PC-3 (cell line): ENCODE data around the gene HYLS1. TPM values are rescaled to one million over a fixed set of nuclear protein-coding genes. Genes with fewer than 3 reads are reported as not detected.

Experiments used
- ATAC-seq: fragments of 200-7000 bp; cut with Tn5 transposase; 2 replicates; pipeline ENCODE4 v1.9.1; 2020; ENCODE audit warnings: mild to moderate bottlenecking, moderate library complexity
- BruUV-seq: library from RNA; stranded (reverse); fragments of 400-500 nt; replicated peaks from 2 replicates; lab custom pipeline; 2021; lab: Mats Ljungman, UMichigan
- CTCF ChIA-PET: fragments of 300-600 bp; sonication (Branson Sonifier 250); formaldehyde crosslinking; loops from one replicate; lab custom pipeline; 2022; ENCODE audit warnings: antibody characterized with exemption; lab: Charles Lee
- POLR2A ChIA-PET: fragments of 300-600 bp; sonication (Branson Sonifier 250); formaldehyde crosslinking; loops from one replicate; lab custom pipeline; 2022; ENCODE audit warnings: antibody characterized with exemption; ENCODE audit not compliant: unreplicated experiment; lab: Charles Lee
- DNase-seq: peaks from one replicate; pipeline ENCODE4 v3.0.0-alpha.2; 2015
- H2AFZ ChIP-seq: fragments of 300-600 bp; sonication (generic); 2 replicates; pipeline ENCODE4 v1.6.0; 2016; ENCODE audit warnings: antibody characterized with exemption, low read length
- H3F3A ChIP-seq: fragments of 300-600 bp; sonication (generic); one replicate; pipeline ENCODE4 v1.6.0; 2017; ENCODE audit warnings: antibody characterized with exemption, low read length, control low read depth, mild to moderate bottlenecking; ENCODE audit not compliant: unreplicated experiment
- H3K27ac ChIP-seq: fragments of 300-600 bp; sonication (generic); 2 replicates; pipeline ENCODE4 v1.5.1; 2016; ENCODE audit warnings: mild to moderate bottlenecking, low read length
- H3K27me3 ChIP-seq: fragments of 300-600 bp; sonication (generic); 2 replicates; pipeline ENCODE4 v1.6.1; 2016; ENCODE audit warnings: low read length, mixed read lengths
- H3K36me3 ChIP-seq: fragments of 300-600 bp; sonication (generic); 2 replicates; pipeline ENCODE4 v1.6.1; 2016; ENCODE audit warnings: low read depth, mixed run types, low read length, mixed read lengths
- H3K4me1 ChIP-seq: fragments of 300-600 bp; sonication (generic); 2 replicates; pipeline ENCODE4 v1.5.1; 2016; ENCODE audit warnings: low read length; ENCODE audit not compliant: insufficient read depth
- H3K4me2 ChIP-seq: fragments of 300-600 bp; sonication (generic); 2 replicates; pipeline ENCODE4 v1.6.0; 2016; ENCODE audit warnings: low read length
- H3K4me3 ChIP-seq: fragments of 300-600 bp; sonication (generic); 2 replicates; pipeline ENCODE4 v1.5.1; 2016; ENCODE audit warnings: mild to moderate bottlenecking, low read length, mixed read lengths
- H3K79me2 ChIP-seq: fragments of 300-600 bp; sonication (generic); 2 replicates; pipeline ENCODE4 v1.6.1; 2017; ENCODE audit warnings: low read length, mixed read lengths
- H3K9ac ChIP-seq: fragments of 300-600 bp; sonication (generic); 2 replicates; pipeline ENCODE4 v1.6.0; 2016; ENCODE audit warnings: mild to moderate bottlenecking, low read length
- H3K9me2 ChIP-seq: fragments of 300-600 bp; sonication (generic); replicated peaks from 2 replicates; pipeline ENCODE4 v1.6.1; 2016; ENCODE audit warnings: mixed run types, low read length, mixed read lengths
- H3K9me3 ChIP-seq: fragments of 300-600 bp; sonication (generic); 2 replicates; pipeline ENCODE4 v1.6.1; 2016; ENCODE audit warnings: low read length, mixed read lengths
- H4K20me1 ChIP-seq: fragments of 300-600 bp; sonication (generic); 2 replicates; pipeline ENCODE4 v1.6.1; 2016; ENCODE audit warnings: low read length, mixed read lengths
- EZH2 ChIP-seq: fragments of 300-600 bp; sonication (generic); IDR thresholded peaks from one replicate; pipeline ENCODE4 v1.6.1; 2017; ENCODE audit warnings: antibody characterized with exemption, mild to moderate bottlenecking, low read length; ENCODE audit not compliant: unreplicated experiment
- EZH2phosphoT487 ChIP-seq: fragments of 300-600 bp; sonication (generic); IDR thresholded peaks from 2 replicates; pipeline ENCODE4 v1.6.1; 2018; ENCODE audit warnings: mild to moderate bottlenecking, antibody characterized with exemption, low read length, borderline replicate concordance
- intact Hi-C: fragments of 100-400 bp; cut with micrococcal nuclease; formaldehyde crosslinking; loops from 2 replicates; pipeline ENCODE4 v1.9.0; 2023
- total RNA-seq: library from RNA; depleted of rRNA; stranded (reverse); fragments of >200 nt; gene quantifications from 2 replicates; pipeline ENCODE4 v1.2.3, GENCODE V29; 2014
- TF ChIP-seq, protein P1 (sequence below): fragments of 300-600 bp; sonication (generic); conservative IDR thresholded peaks from 2 replicates; pipeline ENCODE4 v1.5.1; 2017; ENCODE audit warnings: antibody characterized with exemption, low read depth, mild to moderate bottlenecking, low read length

HYLS1 gene
- total RNA-seq, 1 experiment from 2014 or later: 23.5 TPM

DNA sequence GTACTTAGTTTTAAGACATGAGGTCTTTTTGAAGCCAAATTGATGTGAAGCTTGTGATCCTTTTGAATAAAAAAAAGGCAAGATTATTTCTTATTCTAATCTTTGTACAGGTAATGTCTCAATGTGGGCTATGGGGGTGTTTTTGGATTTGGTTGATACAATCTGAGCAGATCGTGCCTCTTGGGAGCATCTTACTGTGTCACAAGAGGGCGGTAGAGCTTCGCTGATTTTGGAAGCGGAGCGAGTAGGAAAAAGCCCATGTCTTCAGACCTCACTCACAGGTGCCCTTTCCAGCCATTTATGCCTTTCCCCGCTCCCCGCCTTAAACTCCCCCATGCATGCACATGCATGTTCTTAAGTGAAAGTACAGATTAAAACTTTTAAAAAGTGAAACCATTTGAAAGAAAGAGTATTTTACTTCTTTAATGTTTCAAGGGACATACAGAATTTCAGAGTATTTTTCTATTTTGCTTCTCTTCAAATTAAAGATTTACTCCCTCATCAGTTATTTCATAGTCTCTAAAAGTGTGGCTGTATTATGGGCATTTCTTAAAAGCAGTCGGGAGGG lies 35.6 kb downstream of the HYLS1 start:
- H3K4me3 ChIP-seq: no peak overlapping the region
- H4K20me1 ChIP-seq: no peaks in the 10 kb centered on the region
- no peak overlapping the region for H2AFZ ChIP-seq
- H3K79me2 ChIP-seq: no peaks in the 10 kb centered on the region
- H3K27ac ChIP-seq: no peak overlapping the region
- H3K4me2 ChIP-seq: no peak overlapping the region
- H3K9ac ChIP-seq: no peak overlapping the region
- no peaks in the 10 kb centered on the region for H3K9me2 ChIP-seq
- no peaks in the 10 kb centered on the region for H3K4me1 ChIP-seq
- no peaks in the 10 kb centered on the region for H3F3A ChIP-seq
- peak; percentile 94 for DNase-seq
- no peaks in the 10 kb centered on the region for H3K36me3 ChIP-seq
- ChIA-PET POLR2A (no interaction called here), CTCF (interaction anchor here (0.8 to 1.4 kb wide), 2 partner anchors 191 to 271 kb away, joined by 3 to 8 read pairs; no protein-coding TSS in a partner anchor)
- no TSS peak for BruUV-seq
- no peaks in the 10 kb centered on the region for H3K9me3 ChIP-seq
- H3K27me3 ChIP-seq: peaks cover 6% of the 10 kb centered on the region; the same call in 1 of the 2 replicates
- intact Hi-C loops: loop anchor here (1.0 to 10.0 kb wide), 3 partner anchors 138 to 271 kb away; no protein-coding TSS in a partner anchor
- peak; percentile 86 for ATAC-seq
- TF ChIP-seq, protein P1, sequence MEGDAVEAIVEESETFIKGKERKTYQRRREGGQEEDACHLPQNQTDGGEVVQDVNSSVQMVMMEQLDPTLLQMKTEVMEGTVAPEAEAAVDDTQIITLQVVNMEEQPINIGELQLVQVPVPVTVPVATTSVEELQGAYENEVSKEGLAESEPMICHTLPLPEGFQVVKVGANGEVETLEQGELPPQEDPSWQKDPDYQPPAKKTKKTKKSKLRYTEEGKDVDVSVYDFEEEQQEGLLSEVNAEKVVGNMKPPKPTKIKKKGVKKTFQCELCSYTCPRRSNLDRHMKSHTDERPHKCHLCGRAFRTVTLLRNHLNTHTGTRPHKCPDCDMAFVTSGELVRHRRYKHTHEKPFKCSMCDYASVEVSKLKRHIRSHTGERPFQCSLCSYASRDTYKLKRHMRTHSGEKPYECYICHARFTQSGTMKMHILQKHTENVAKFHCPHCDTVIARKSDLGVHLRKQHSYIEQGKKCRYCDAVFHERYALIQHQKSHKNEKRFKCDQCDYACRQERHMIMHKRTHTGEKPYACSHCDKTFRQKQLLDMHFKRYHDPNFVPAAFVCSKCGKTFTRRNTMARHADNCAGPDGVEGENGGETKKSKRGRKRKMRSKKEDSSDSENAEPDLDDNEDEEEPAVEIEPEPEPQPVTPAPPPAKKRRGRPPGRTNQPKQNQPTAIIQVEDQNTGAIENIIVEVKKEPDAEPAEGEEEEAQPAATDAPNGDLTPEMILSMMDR: peak; percentile 93
- no peak for TF ChIP-seq EZH2phosphoT487
- TF ChIP-seq EZH2: no peak

DNA sequence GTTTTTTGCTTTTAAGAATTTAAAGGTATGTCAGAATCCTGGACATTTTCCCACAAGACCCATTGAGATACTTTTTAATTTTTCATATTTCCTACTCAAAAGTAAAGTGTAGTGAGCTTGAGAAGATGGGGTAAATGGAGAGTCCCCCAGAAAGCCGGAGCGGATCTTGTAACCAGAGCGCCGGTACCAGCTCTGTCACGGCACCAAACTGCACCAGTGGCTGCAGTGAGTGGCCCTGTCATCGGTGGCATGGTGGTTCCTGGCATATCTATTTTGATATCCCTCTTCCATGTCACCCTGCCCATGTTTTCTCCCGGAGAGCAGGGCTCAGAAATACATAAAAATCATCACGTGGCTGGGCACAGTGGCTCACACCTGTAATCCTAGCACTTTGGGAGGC lies 36.2 kb downstream of the HYLS1 start:
- Histone ChIP-seq H3K9me2 (no peaks in the 10 kb centered on the region), H3K9me3 (no peaks in the 10 kb centered on the region), H3K4me3 (no peak overlapping the region), H3K9ac (no peak overlapping the region), H3F3A (no peaks in the 10 kb centered on the region), H2AFZ (no peak overlapping the region), H4K20me1 (no peaks in the 10 kb centered on the region), H3K27me3 (peaks cover 3% of the 10 kb centered on the region; the same call in 1 of the 2 replicates), H3K4me1 (no peaks in the 10 kb centered on the region), H3K79me2 (no peaks in the 10 kb centered on the region), H3K27ac (no peak overlapping the region), H3K4me2 (no peak overlapping the region), H3K36me3 (no peaks in the 10 kb centered on the region)
- intact Hi-C loops: loop anchor here (1.0 to 10.0 kb wide), 3 partner anchors 138 to 271 kb away; no protein-coding TSS in a partner anchor
- no TSS peak for BruUV-seq
- no peak for ATAC-seq
- no peak for DNase-seq
- CTCF ChIA-PET: interaction anchor here (1.4 kb wide), 1 partner anchor 270 kb away, joined by 8 read pairs; no protein-coding TSS in a partner anchor
- TF ChIP-seq, protein P1: no peak
- POLR2A ChIA-PET: no interaction called here

DNA sequence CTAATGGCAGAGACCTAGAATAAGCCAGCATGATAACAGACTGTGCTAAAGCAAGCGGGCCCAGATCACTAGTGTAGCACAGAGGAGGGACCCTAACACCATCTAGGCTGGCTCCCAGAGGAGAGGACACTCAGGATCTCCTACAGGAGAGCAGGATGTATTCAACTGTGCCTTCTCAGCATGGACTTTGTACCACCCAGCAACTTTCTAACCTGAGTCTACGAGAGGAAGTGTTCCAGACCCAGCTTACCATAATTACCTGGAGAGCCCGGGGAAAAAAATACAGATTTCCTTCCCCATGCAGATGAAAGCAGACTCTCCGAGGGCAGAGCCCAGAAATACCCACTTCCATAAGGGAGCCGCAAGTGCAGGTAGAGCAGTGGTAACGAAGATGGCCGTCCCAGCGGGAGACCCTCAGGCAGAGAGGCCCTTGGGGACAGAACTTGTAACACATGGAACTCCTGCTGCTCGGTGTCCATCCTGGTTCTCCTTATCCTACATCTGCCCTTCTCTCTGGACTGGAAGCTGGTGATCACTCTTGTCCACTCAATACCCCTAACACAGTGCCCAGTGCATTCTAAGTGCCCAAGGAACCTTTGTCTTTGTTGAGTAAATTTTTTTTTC lies 37.0 kb downstream of the HYLS1 start:
- H2AFZ ChIP-seq: no peak overlapping the region
- H3K4me3 ChIP-seq: no peak overlapping the region
- H3K9ac ChIP-seq: no peak overlapping the region
- peaks cover 3% of the 10 kb centered on the region; the same call in 1 of the 2 replicates for H3K27me3 ChIP-seq
- intact Hi-C loops: loop anchor here (10.0 kb wide), 1 partner anchor 190 kb away; no protein-coding TSS in a partner anchor
- no peaks in the 10 kb centered on the region for H3F3A ChIP-seq
- H3K36me3 ChIP-seq: no peaks in the 10 kb centered on the region
- ATAC-seq (no peak), DNase-seq (no peak)
- POLR2A ChIA-PET: no interaction called here
- H3K4me1 ChIP-seq: no peaks in the 10 kb centered on the region
- no peaks in the 10 kb centered on the region for H4K20me1 ChIP-seq
- CTCF ChIA-PET: interaction anchor here (1.1 kb wide), 1 partner anchor 137 kb away, joined by 5 read pairs; no protein-coding TSS in a partner anchor
- no peaks in the 10 kb centered on the region for H3K79me2 ChIP-seq
- no peak overlapping the region for H3K4me2 ChIP-seq
- no peaks in the 10 kb centered on the region for H3K9me3 ChIP-seq
- H3K27ac ChIP-seq: no peak overlapping the region
- no TSS peak for BruUV-seq
- no peaks in the 10 kb centered on the region for H3K9me2 ChIP-seq
- TF ChIP-seq, protein P1: no peak
- no peak for TF ChIP-seq EZH2
- no peak for TF ChIP-seq EZH2phosphoT487
